ENCODE data around the gene ENPP7.
"Not testable (repeated sequence)": the region's sequence is repeated elsewhere in the genome, so short reads cannot be mapped to it uniquely, and the experiment has no call there.

Gene ENPP7

GRCh38 chr17:79758271-79758670, 27.5 kb downstream of the ENPP7 start:
- Histone ChIP-seq H3K4me2 (ENCODE audit: low read length) (no peak overlapping the region), H3K27me3 (ENCODE audit: control insufficient read depth, insufficient read depth, low read length) (peaks cover 53% of the 10 kb centered on the region), H3K9me3 (replicated peaks; ENCODE audit: low read length) (no peaks in the 10 kb centered on the region), H3K9ac (ENCODE audit: low read depth, low read length) (no peak overlapping the region), H3K4me3 (ENCODE audit: low read length) (no peak overlapping the region), H3K4me1 (ENCODE audit: control insufficient read depth, insufficient read depth, low read length) (no peaks in the 10 kb centered on the region), H3K36me3 (ENCODE audit: insufficient read depth, low read length) (no peaks in the 10 kb centered on the region)

- Histone ChIP-seq H3K4me1 (ENCODE audit: control insufficient read depth, insufficient read depth, low read length) (no peaks in the 10 kb centered on the region), H3K4me2 (ENCODE audit: low read length) (no peak overlapping the region), H3K4me3 (ENCODE audit: low read length) (no peak overlapping the region), H3K36me3 (ENCODE audit: insufficient read depth, low read length) (no peaks in the 10 kb centered on the region), H3K9ac (ENCODE audit: low read depth, low read length) (no peak overlapping the region), H3K27me3 (ENCODE audit: control insufficient read depth, insufficient read depth, low read length) (peaks cover 47% of the 10 kb centered on the region), H3K9me3 (replicated peaks; ENCODE audit: low read length) (no peaks in the 10 kb centered on the region)
Measured at GRCh38 chr17:79760197-79760906, 29.6 kb downstream of the ENPP7 start.

- Histone ChIP-seq H3K9me3 (replicated peaks; ENCODE audit: low read length) (no peaks in the 10 kb centered on the region), H3K4me1 (ENCODE audit: control insufficient read depth, insufficient read depth, low read length) (no peaks in the 10 kb centered on the region)
Measured at GRCh38 chr17:79761894-79762589, 31.3 kb downstream of the ENPP7 start.

GRCh38 chr17:79765708-79766107, 35.0 kb downstream of the ENPP7 start:
- H3K4me3 ChIP-seq (ENCODE audit: low read length): no peak overlapping the region
- peaks cover 43% of the 10 kb centered on the region for H3K27me3 ChIP-seq (ENCODE audit: control insufficient read depth, insufficient read depth, low read length)
- no peaks in the 10 kb centered on the region for H3K4me1 ChIP-seq (ENCODE audit: control insufficient read depth, insufficient read depth, low read length)
- no peak overlapping the region for H3K4me2 ChIP-seq (ENCODE audit: low read length)
- H3K9ac ChIP-seq (ENCODE audit: low read depth, low read length): no peak overlapping the region
- no peaks in the 10 kb centered on the region for H3K9me3 ChIP-seq (replicated peaks; ENCODE audit: low read length)
- no peaks in the 10 kb centered on the region for H3K36me3 ChIP-seq (ENCODE audit: insufficient read depth, low read length)

More at GRCh38 chr17:79761894-79762589, 31.3 kb downstream of the ENPP7 start:
- Histone ChIP-seq H3K4me3 (ENCODE audit: low read length) (no peak overlapping the region), H3K27me3 (ENCODE audit: control insufficient read depth, insufficient read depth, low read length) (peaks cover 43% of the 10 kb centered on the region), H3K9ac (ENCODE audit: low read depth, low read length) (no peak overlapping the region), H3K4me2 (ENCODE audit: low read length) (no peak overlapping the region), H3K36me3 (ENCODE audit: insufficient read depth, low read length) (no peaks in the 10 kb centered on the region)

- Histone ChIP-seq H3K4me1 (ENCODE audit: control insufficient read depth, insufficient read depth, low read length) (no peaks in the 10 kb centered on the region), H3K9me3 (replicated peaks; ENCODE audit: low read length) (no peaks in the 10 kb centered on the region), H3K4me3 (ENCODE audit: low read length) (no peak overlapping the region), H3K4me2 (ENCODE audit: low read length) (no peak overlapping the region), H3K36me3 (ENCODE audit: insufficient read depth, low read length) (no peaks in the 10 kb centered on the region), H3K9ac (ENCODE audit: low read depth, low read length) (no peak overlapping the region), H3K27me3 (ENCODE audit: control insufficient read depth, insufficient read depth, low read length) (peaks cover 50% of the 10 kb centered on the region)
Measured at GRCh38 chr17:79769570-79770506, 39.1 kb downstream of the ENPP7 start.

- H3K9me3 ChIP-seq (replicated peaks; ENCODE audit: low read length): no peaks in the 10 kb centered on the region
- peaks cover 64% of the 10 kb centered on the region for H3K27me3 ChIP-seq (ENCODE audit: control insufficient read depth, insufficient read depth, low read length)
- H3K4me2 ChIP-seq (ENCODE audit: low read length): no peak overlapping the region
- H3K9ac ChIP-seq (ENCODE audit: low read depth, low read length): no peak overlapping the region
- no peaks in the 10 kb centered on the region for H3K36me3 ChIP-seq (ENCODE audit: insufficient read depth, low read length)
- no peaks in the 10 kb centered on the region for H3K4me1 ChIP-seq (ENCODE audit: control insufficient read depth, insufficient read depth, low read length)
- no peak overlapping the region for H3K4me3 ChIP-seq (ENCODE audit: low read length)
Measured at GRCh38 chr17:79771276-79771675, 40.5 kb downstream of the ENPP7 start.

- H3K9ac ChIP-seq (ENCODE audit: low read depth, low read length); H3K9me3 ChIP-seq (replicated peaks; ENCODE audit: low read length); H3K4me1 ChIP-seq (ENCODE audit: control insufficient read depth, insufficient read depth, low read length); H3K4me2 ChIP-seq (ENCODE audit: low read length); H3K36me3 ChIP-seq (ENCODE audit: insufficient read depth, low read length); H3K4me3 ChIP-seq (ENCODE audit: low read length): not testable (repeated sequence)
- H3K27me3 ChIP-seq (ENCODE audit: control insufficient read depth, insufficient read depth, low read length): peaks cover 70% of the 10 kb centered on the region
Measured at GRCh38 chr17:79772726-79773125, 42.0 kb downstream of the ENPP7 start.

GRCh38 chr17:79774561-79774975, 43.8 kb downstream of the ENPP7 start:
- no peaks in the 10 kb centered on the region for H3K36me3 ChIP-seq (ENCODE audit: insufficient read depth, low read length)
- no peak overlapping the region for H3K4me2 ChIP-seq (ENCODE audit: low read length)
- H3K4me3 ChIP-seq (ENCODE audit: low read length): no peak overlapping the region
- H3K9ac ChIP-seq (ENCODE audit: low read depth, low read length): no peak overlapping the region
- no peaks in the 10 kb centered on the region for H3K9me3 ChIP-seq (replicated peaks; ENCODE audit: low read length)
- H3K4me1 ChIP-seq (ENCODE audit: control insufficient read depth, insufficient read depth, low read length): peaks cover 15% of the 10 kb centered on the region
- H3K27me3 ChIP-seq (ENCODE audit: control insufficient read depth, insufficient read depth, low read length): peaks cover 60% of the 10 kb centered on the region

- no peak overlapping the region for H3K9ac ChIP-seq (ENCODE audit: low read depth, low read length)
- H3K9me3 ChIP-seq (replicated peaks; ENCODE audit: low read length): no peaks in the 10 kb centered on the region
- no peaks in the 10 kb centered on the region for H3K36me3 ChIP-seq (ENCODE audit: insufficient read depth, low read length)
- no peak overlapping the region for H3K4me2 ChIP-seq (ENCODE audit: low read length)
- H3K4me1 ChIP-seq (ENCODE audit: control insufficient read depth, insufficient read depth, low read length): peaks cover 15% of the 10 kb centered on the region
- H3K4me3 ChIP-seq (ENCODE audit: low read length): no peak overlapping the region
- H3K27me3 ChIP-seq (ENCODE audit: control insufficient read depth, insufficient read depth, low read length): peaks cover 53% of the 10 kb centered on the region
Measured at GRCh38 chr17:79775632-79776031, 44.9 kb downstream of the ENPP7 start.

GRCh38 chr17:79776376-79777119, 45.8 kb downstream of the ENPP7 start:
- no peak overlapping the region for H3K9ac ChIP-seq (ENCODE audit: low read depth, low read length)
- H3K9me3 ChIP-seq (replicated peaks; ENCODE audit: low read length): no peaks in the 10 kb centered on the region
- peaks cover 53% of the 10 kb centered on the region for H3K27me3 ChIP-seq (ENCODE audit: control insufficient read depth, insufficient read depth, low read length)
- no peaks in the 10 kb centered on the region for H3K36me3 ChIP-seq (ENCODE audit: insufficient read depth, low read length)
- H3K4me1 ChIP-seq (ENCODE audit: control insufficient read depth, insufficient read depth, low read length): peaks cover 15% of the 10 kb centered on the region
- H3K4me2 ChIP-seq (ENCODE audit: low read length): no peak overlapping the region
- H3K4me3 ChIP-seq (ENCODE audit: low read length): no peak overlapping the region
